ENCODE results near the gene TMX2. TPM values are rescaled to one million over a fixed set of nuclear protein-coding genes. Genes with fewer than 3 reads are reported as not detected.

The TMX2 gene
- polyA plus RNA-seq, 3 donors, result 28.9 to 71.6 (median 52.9) TPM

GRCh38 chr11:57775491-57775890, 63.1 kb downstream of the TMX2 start:
- peak overlapping the region in 1 of 2 donors; percentile 54 for H3K27ac ChIP-seq (ENCODE audit: low read depth in 1 of 2, low read length in 2 of 2)
- H3K9me3 ChIP-seq (replicated peaks in 1 of 2; ENCODE audit: control insufficient read depth in 1 of 2, insufficient read depth in 1 of 2, low read length in 2 of 2), result no peaks in the 10 kb centered on the region
- H3K27me3 ChIP-seq (ENCODE audit: control insufficient read depth in 2 of 2, insufficient read depth in 2 of 2, low read length in 2 of 2), result no peaks in the 10 kb centered on the region
- TF ChIP-seq CTCF (IDR thresholded peaks at IDR 0.05), result no peak
- H3K36me3 ChIP-seq (replicated peaks in 1 of 2; ENCODE audit: control insufficient read depth in 1 of 2, insufficient read depth in 2 of 2, low read length in 2 of 2), result no peaks in the 10 kb centered on the region
- no peak overlapping the region for H3K9ac ChIP-seq (ENCODE audit: insufficient read depth, low read length, poor library complexity, severe bottlenecking)
- H3K4me3 ChIP-seq (replicated peaks in 1 of 3; ENCODE audit: low read depth in 2 of 3, low read length in 3 of 3), result peak overlapping the region in 1 of 3 experiments; percentile 59
- Mint-ChIP-seq H3K36me3 (peaks cover 12 to 26% of the 10 kb centered on the region in 2 donors), H3K9me3 (peaks cover 0 to 2% (median 0%) of the 10 kb centered on the region in 7 donors), H3K4me3 (peak overlapping the region in 1 of 2 donors; percentile 60), H3K27me3 (ENCODE audit: low read depth in 3 of 3) (no peaks in the 10 kb centered on the region), H3K4me1 (peaks cover 66% of the 10 kb centered on the region), H3K27ac (peak overlapping the region in 5 of 7 donors; percentile 20 to 80 (median 67))
- H3K4me2 ChIP-seq (replicated peaks; ENCODE audit: extremely low read depth, low read length, poor library complexity, severe bottlenecking), result peak overlapping the region; percentile 69
- peaks cover 25 to 41% of the 10 kb centered on the region in 2 donors for H3K4me1 ChIP-seq (ENCODE audit: control insufficient read depth in 1 of 2, insufficient read depth in 2 of 2, low read length in 2 of 2)
- DNase-seq, result peak in 2 of 3 donors; percentile 20 to 44
- H2AFZ ChIP-seq (ENCODE audit: insufficient read depth, low read depth, low read length, poor library complexity, severe bottlenecking), result no peak overlapping the region
- WGBS (ENCODE audit: insufficient coverage), result 39% methylated on average over 2 of the region's 5 CpGs
- intact Hi-C loops (cut with micrococcal nuclease), result no loop called here
- H3K79me2 ChIP-seq (ENCODE audit: insufficient read depth, low read length), result peaks cover 94% of the 10 kb centered on the region
- H4K20me1 ChIP-seq (ENCODE audit: insufficient read depth, low read length), result peaks cover 82% of the 10 kb centered on the region

- Mint-ChIP-seq H3K27ac (peak overlapping the region in 5 of 7 donors; percentile 1 to 74 (median 53)), H3K9me3 (peaks cover 0 to 2% (median 0%) of the 10 kb centered on the region in 7 donors), H3K4me1 (peaks cover 66% of the 10 kb centered on the region), H3K36me3 (peaks cover 16 to 31% of the 10 kb centered on the region in 2 donors), H3K4me3 (peak overlapping the region in 1 of 2 donors; percentile 60), H3K27me3 (ENCODE audit: low read depth in 3 of 3) (no peaks in the 10 kb centered on the region)
- H3K9me3 ChIP-seq (replicated peaks in 1 of 2; ENCODE audit: control insufficient read depth in 1 of 2, insufficient read depth in 1 of 2, low read length in 2 of 2), result no peaks in the 10 kb centered on the region
- peaks cover 82% of the 10 kb centered on the region for H4K20me1 ChIP-seq (ENCODE audit: insufficient read depth, low read length)
- 100% methylated on average over 1 of the region's 3 CpGs for WGBS (ENCODE audit: insufficient coverage)
- H3K27ac ChIP-seq (ENCODE audit: low read depth in 1 of 2, low read length in 2 of 2), result peak overlapping the region in 1 of 2 donors; percentile 54
- no peak overlapping the region for H3K9ac ChIP-seq (ENCODE audit: insufficient read depth, low read length, poor library complexity, severe bottlenecking)
- H3K36me3 ChIP-seq (replicated peaks in 1 of 2; ENCODE audit: control insufficient read depth in 1 of 2, insufficient read depth in 2 of 2, low read length in 2 of 2), result peaks cover 0 to 2% of the 10 kb centered on the region in 2 donors
- H3K4me3 ChIP-seq (replicated peaks in 1 of 3; ENCODE audit: low read depth in 2 of 3, low read length in 3 of 3), result peak overlapping the region in 1 of 3 experiments; percentile 59
- TF ChIP-seq CTCF (IDR thresholded peaks at IDR 0.05), result no peak
- peaks cover 95% of the 10 kb centered on the region for H3K79me2 ChIP-seq (ENCODE audit: insufficient read depth, low read length)
- intact Hi-C loops (cut with micrococcal nuclease), result no loop called here
- H3K27me3 ChIP-seq (ENCODE audit: control insufficient read depth in 2 of 2, insufficient read depth in 2 of 2, low read length in 2 of 2), result no peaks in the 10 kb centered on the region
- no peak overlapping the region for H2AFZ ChIP-seq (ENCODE audit: insufficient read depth, low read depth, low read length, poor library complexity, severe bottlenecking)
- H3K4me1 ChIP-seq (ENCODE audit: control insufficient read depth in 1 of 2, insufficient read depth in 2 of 2, low read length in 2 of 2), result peaks cover 20 to 35% of the 10 kb centered on the region in 2 donors
- DNase-seq, result no peak
- H3K4me2 ChIP-seq (replicated peaks; ENCODE audit: extremely low read depth, low read length, poor library complexity, severe bottlenecking), result peak overlapping the region; percentile 69
These were observed 63.7 kb downstream of the TMX2 start for GRCh38 chr11:57776031-57776521.
